A673 (cell line): ENCODE measurements around the gene PSMB11. TPM values are rescaled to one million over a fixed set of nuclear protein-coding genes. Genes with fewer than 3 reads are reported as not detected.
A peak's percentile ranks its signal among the peaks of the same experiment; 100 is the strongest.

Source experiments
- BruUV-seq: library from RNA; stranded (reverse); fragments of 400-500 nt; replicated peaks from 2 replicates; lab custom pipeline; 2021; lab: Mats Ljungman, UMichigan
- CTCF ChIA-PET: fragments of 300-600 bp; sonication (Branson Sonifier 250); formaldehyde crosslinking; loops from one replicate; lab custom pipeline; 2022; ENCODE audit warnings: antibody characterized with exemption; lab: Charles Lee
- POLR2A ChIA-PET: fragments of 300-600 bp; sonication (Branson Sonifier 250); formaldehyde crosslinking; loops from one replicate; lab custom pipeline; 2022; ENCODE audit warnings: antibody characterized with exemption; ENCODE audit not compliant: low non-redundant PET; lab: Charles Lee
- DNase-seq: peaks from one replicate; pipeline ENCODE4 v3.0.0-alpha.2; 2015; ENCODE audit warnings: low spot score
- H3K27ac ChIP-seq: fragments of 200-600 bp; sonication (generic); 2 replicates; pipeline ENCODE4 v1.5.1; 2016; ENCODE audit warnings: mixed run types, low read depth, mild to moderate bottlenecking, mixed read lengths, antibody characterized with exemption, low read length; ENCODE audit not compliant: poor library complexity, severe bottlenecking
- H3K27me3 ChIP-seq: fragments of 200-600 bp; sonication (generic); replicated peaks from 2 replicates; pipeline ENCODE4 v1.6.1; 2017; ENCODE audit warnings: mixed run types, low read depth, mild to moderate bottlenecking, mixed read lengths, antibody characterized with exemption, low read length; ENCODE audit not compliant: insufficient read depth, poor library complexity
- H3K36me3 ChIP-seq: fragments of 200-600 bp; sonication (generic); 2 replicates; pipeline ENCODE4 v1.6.1; 2016; ENCODE audit warnings: mixed run types, mild to moderate bottlenecking, mixed read lengths, antibody characterized with exemption, low read length; ENCODE audit not compliant: insufficient read depth, poor library complexity, severe bottlenecking
- H3K4me1 ChIP-seq: fragments of 200-600 bp; sonication (generic); 2 replicates; pipeline ENCODE4 v1.6.1; 2017; ENCODE audit warnings: mixed run types, mild to moderate bottlenecking, mixed read lengths, antibody characterized with exemption, low read length; ENCODE audit not compliant: insufficient read depth, poor library complexity, severe bottlenecking
- H3K4me3 ChIP-seq: fragments of 200-600 bp; sonication (generic); 2 replicates; pipeline ENCODE4 v1.5.1; 2016; ENCODE audit warnings: low read depth, mixed run types, mild to moderate bottlenecking, mixed read lengths, low read length; ENCODE audit not compliant: poor library complexity, severe bottlenecking
- H3K9me3 ChIP-seq: fragments of 200-600 bp; sonication (generic); 2 replicates; pipeline ENCODE4 v1.6.1; 2016; ENCODE audit warnings: mixed run types, low read depth, mild to moderate bottlenecking, mixed read lengths, antibody characterized with exemption, low read length; ENCODE audit not compliant: poor library complexity, severe bottlenecking
- CTCF ChIP-seq: fragments of 300-800, 200-600 bp; sonication (generic); conservative IDR thresholded peaks from 2 replicates; pipeline ENCODE4 v1.5.1; 2017; ENCODE audit warnings: low read depth, mild to moderate bottlenecking, antibody characterized with exemption, low read length, moderate library complexity, mixed read lengths
- EZH2 ChIP-seq: fragments of 200-600 bp; sonication (generic); IDR thresholded peaks from 2 replicates; pipeline ENCODE4 v1.6.1; 2017; ENCODE audit warnings: borderline replicate concordance, low read depth, mild to moderate bottlenecking, mixed read lengths, antibody characterized with exemption, low read length; ENCODE audit not compliant: poor library complexity, severe bottlenecking
- intact Hi-C: fragments of 100-400 bp; cut with micrococcal nuclease; formaldehyde crosslinking; loops from one replicate; pipeline ENCODE4 v1.10.0; 2022; ENCODE audit not compliant: unreplicated experiment
- total RNA-seq: library from RNA; stranded (reverse); gene quantifications from 2 replicates; pipeline ENCODE4 v1.2.3, GENCODE V29; 2021

PSMB11 gene
- total RNA-seq, 1 experiment from 2014 or later, result not detected

GRCh38 chr14:23057757-23058653, 16.0 kb downstream of the PSMB11 start:
- Histone ChIP-seq H3K9me3 (no peaks in the 10 kb centered on the region), H3K36me3 (peaks cover 54% of the 10 kb centered on the region), H3K27me3 (no peaks in the 10 kb centered on the region), H3K4me3 (peak overlapping the region; percentile 76), H3K4me1 (peaks cover 27% of the 10 kb centered on the region), H3K27ac (peak overlapping the region; percentile 77)
- CTCF ChIA-PET, result interaction anchor here (0.6 to 10.7 kb wide), 17 partner anchors 11 to 170 kb away, joined by 3 to 134 read pairs (median 5); partner anchors contain the start of genes AJUBA and PRMT5
- DNase-seq, result peak; percentile 93
- BruUV-seq, result TSS peak; percentile 17
- TF ChIP-seq EZH2 (no peak), CTCF (peak; percentile 98)
- intact Hi-C loops, result loop anchor here (1.0 to 10.0 kb wide), 4 partner anchors 64 to 671 kb away; no protein-coding TSS in a partner anchor
- POLR2A ChIA-PET, result interaction anchor here (0.5 kb wide), 1 partner anchor 57 kb away, joined by 8 read pairs; no protein-coding TSS in a partner anchor

- ChIA-PET CTCF (interaction anchor here (0.6 to 10.7 kb wide), 14 partner anchors 10 to 171 kb away, joined by 3 to 134 read pairs (median 6); partner anchors contain the start of genes AJUBA and PRMT5), POLR2A (interaction anchor here (0.5 to 0.7 kb wide), 3 partner anchors 50 to 77 kb away, joined by 4 to 13 read pairs (median 5); partner anchors contain the start of gene AJUBA)
- no peak for DNase-seq
- no peak for TF ChIP-seq CTCF
- no peak for TF ChIP-seq EZH2
- H3K4me1 ChIP-seq, result peaks cover 27% of the 10 kb centered on the region
- BruUV-seq, result TSS peak; percentile 79
- H3K27me3 ChIP-seq, result no peaks in the 10 kb centered on the region
- H3K36me3 ChIP-seq, result peaks cover 56% of the 10 kb centered on the region
- H3K9me3 ChIP-seq, result no peaks in the 10 kb centered on the region
- H3K27ac ChIP-seq, result peak overlapping the region; percentile 32
- intact Hi-C loops, result loop anchor here (1.0 to 10.0 kb wide), 4 partner anchors 65 to 672 kb away; no protein-coding TSS in a partner anchor
- H3K4me3 ChIP-seq, result no peak overlapping the region
These were observed 16.9 kb downstream of the PSMB11 start for GRCh38 chr14:23058654-23059504.
